HepG2 (cell line): Measurements from ENCODE around the gene MAPK4. TPM values are rescaled to one million over a fixed set of nuclear protein-coding genes. Genes with fewer than 3 reads are reported as not detected.

ENCODE experiments used
- ATAC-seq: fragments of 200-7000 bp; cut with Tn5 transposase; 3 replicates; pipeline ENCODE4 v1.9.1; 2020; ENCODE audit warnings: mild to moderate bottlenecking, moderate library complexity
- BruUV-seq: library from RNA; stranded (reverse); fragments of 400-500 nt; replicated peaks from 2 replicates; lab custom pipeline; 2021; lab: Mats Ljungman, UMichigan
- CTCF ChIA-PET: fragments of 300-600 bp; formaldehyde crosslinking; extraction: SDS; loops from one replicate; lab custom pipeline; 2021; ENCODE audit warnings: low total read pairs, inconsistent platforms, low intra/inter-chr PET ratio; lab: Yijun Ruan, JAX
- POLR2A ChIA-PET: fragments of 350-600 bp; sonication (Branson Sonifier 250); formaldehyde crosslinking; loops from one replicate; lab custom pipeline; 2020; ENCODE audit warnings: antibody characterized with exemption, inconsistent platforms; lab: Yijun Ruan, JAX
- DNase-seq: peaks from one replicate; pipeline ENCODE4 v3.0.0-alpha.2; 2015; ENCODE audit warnings: low spot score
- FAIRE-seq: peaks from 3 replicates; lab custom pipeline; 2011; peaks lifted over from hg19 to GRCh38; lab: Jason Lieb, UNC
- H2AFZ ChIP-seq: one replicate; pipeline ENCODE4 v1.6.1; 2011; ENCODE audit warnings: low read length, inconsistent platforms
- H3K27ac ChIP-seq: fragments of 300-600 bp; 3 replicates; pipeline ENCODE4 v1.8.0; 2011; ENCODE audit warnings: mixed run types, mild to moderate bottlenecking, mixed read lengths, low read length, inconsistent platforms; ENCODE audit not compliant: insufficient read depth; ENCODE audit errors: extremely low read length
- H3K27me3 ChIP-seq, 2 experiments: fragments of 200-600 bp in 1 of 2; 2 replicates in 1 of 2; 3 replicates in 1 of 2; pipeline versions ENCODE4 v1.6.0 to v1.8.0; 2011; ENCODE audit warnings: low read length in 2 of 2, mild to moderate bottlenecking in 2 of 2, moderate library complexity in 2 of 2, inconsistent platforms in 1 of 2; ENCODE audit not compliant: insufficient read depth in 2 of 2, control insufficient read depth in 1 of 2
- H3K36me3 ChIP-seq, 2 experiments: fragments of 200-600 bp in 1 of 2; replicated peaks in 1 of 2; 2 replicates in 1 of 2; 3 replicates in 1 of 2; pipeline versions ENCODE4 v1.5.1 to v1.8.0; 2011; ENCODE audit warnings: low read length in 2 of 2, inconsistent platforms in 1 of 2; ENCODE audit not compliant: insufficient read depth in 2 of 2, control insufficient read depth in 1 of 2
- H3K4me1 ChIP-seq: 2 replicates; pipeline ENCODE4 v1.5.1; 2012; ENCODE audit warnings: low read length, inconsistent platforms; ENCODE audit not compliant: insufficient read depth
- H3K4me2 ChIP-seq: 2 replicates; pipeline ENCODE4 v1.6.0; 2011; ENCODE audit warnings: low read depth, low read length, inconsistent platforms
- H3K4me3 ChIP-seq, 3 experiments: fragments of 200-600 bp in 1 of 3; sonication (generic), shearing (Covaris generic) in 1 of 3; replicated peaks in 1 of 3; 2 replicates each; pipeline ENCODE4 v1.5.1; 2011 to 2016; ENCODE audit warnings: low read length in 3 of 3, inconsistent platforms in 2 of 3, low read depth in 2 of 3, mild to moderate bottlenecking in 2 of 3, control low read depth in 1 of 3, mixed read lengths in 1 of 3; ENCODE audit not compliant: insufficient read depth in 1 of 3
- H3K79me2 ChIP-seq: one replicate; pipeline ENCODE4 v1.6.1; 2011; ENCODE audit warnings: low read length, inconsistent platforms; ENCODE audit not compliant: insufficient read depth
- H3K9ac ChIP-seq: 2 replicates; pipeline ENCODE4 v1.6.0; 2011; ENCODE audit warnings: mild to moderate bottlenecking, low read depth, low read length, inconsistent platforms; ENCODE audit not compliant: insufficient read depth
- H3K9me3 ChIP-seq: 2 replicates; pipeline ENCODE4 v1.5.1; 2012; ENCODE audit warnings: mild to moderate bottlenecking, low read length
- H4K20me1 ChIP-seq: 2 replicates; pipeline ENCODE4 v1.6.0; 2011; ENCODE audit warnings: inconsistent platforms, mild to moderate bottlenecking, low read length, moderate library complexity; ENCODE audit not compliant: insufficient read depth
- ATF7 ChIP-seq, 2 experiments: fragments of 450-650 bp in 1 of 2; sonication (generic) in 1 of 2; formaldehyde crosslinking in 1 of 2; IDR thresholded peaks; 2 replicates each; pipeline versions ENCODE4 v1.4.0 to v1.6.1; 2016 to 2020; ENCODE audit warnings: antibody characterized with exemption in 1 of 2, mild to moderate bottlenecking in 1 of 2, missing genetic modification reagents in 1 of 2
- CC2D1A ChIP-seq: sonication (generic); formaldehyde crosslinking; IDR thresholded peaks from 2 replicates; pipeline ENCODE4 v1.8.1; 2023; ENCODE audit warnings: mild to moderate bottlenecking, missing genetic modification reagents
- DNMT1 ChIP-seq: sonication (generic); formaldehyde crosslinking; IDR thresholded peaks from 2 replicates; pipeline ENCODE4 v1.5.1; 2020; ENCODE audit warnings: mild to moderate bottlenecking, missing genetic modification reagents
- DZIP1 ChIP-seq: sonication (generic); formaldehyde crosslinking; IDR thresholded peaks from 2 replicates; pipeline ENCODE4 v1.5.0; 2020; ENCODE audit warnings: mild to moderate bottlenecking, missing genetic modification reagents
- KDM2A ChIP-seq: sonication (generic); formaldehyde crosslinking; IDR thresholded peaks from 2 replicates; pipeline ENCODE4 v1.4.0; 2020; ENCODE audit warnings: low read depth, missing genetic modification reagents, borderline replicate concordance
- NFAT5 ChIP-seq: sonication (generic); formaldehyde crosslinking; IDR thresholded peaks from 2 replicates; pipeline ENCODE4 v1.4.0; 2020; ENCODE audit warnings: missing genetic modification reagents
- NR0B2 ChIP-seq: sonication (generic); formaldehyde crosslinking; IDR thresholded peaks from 2 replicates; pipeline ENCODE4 v1.4.0; 2020; ENCODE audit warnings: mild to moderate bottlenecking, missing genetic modification reagents
- NR2F6 ChIP-seq, 2 experiments: IDR thresholded peaks; 2 replicates each; pipeline ENCODE4 v1.6.1; 2016; ENCODE audit warnings: antibody characterized with exemption in 1 of 2, mild to moderate bottlenecking in 1 of 2
- PAWR ChIP-seq: sonication (generic); formaldehyde crosslinking; IDR thresholded peaks from 2 replicates; pipeline ENCODE4 v1.4.0; 2020; ENCODE audit warnings: missing genetic modification reagents, mild to moderate bottlenecking, borderline replicate concordance
- SP4 ChIP-seq: sonication (generic); formaldehyde crosslinking; IDR thresholded peaks from 2 replicates; pipeline ENCODE4 v1.8.1; 2023; ENCODE audit warnings: mild to moderate bottlenecking, missing genetic modification reagents
- TRIM24 ChIP-seq: sonication (generic); formaldehyde crosslinking; IDR thresholded peaks from 2 replicates; pipeline ENCODE4 v1.8.0; 2022; ENCODE audit warnings: mild to moderate bottlenecking, missing genetic modification reagents
- ZFX ChIP-seq: sonication (generic); formaldehyde crosslinking; IDR thresholded peaks from 2 replicates; pipeline ENCODE4 v1.4.0; 2020; ENCODE audit warnings: mild to moderate bottlenecking, low read depth, missing genetic modification reagents, moderate library complexity
- ZMAT3 ChIP-seq: sonication (generic); formaldehyde crosslinking; conservative IDR thresholded peaks from 2 replicates; pipeline ENCODE4 v1.7.0; 2021; ENCODE audit warnings: missing genetic modification reagents
- ZNF354B ChIP-seq: sonication (generic); formaldehyde crosslinking; IDR thresholded peaks from 2 replicates; pipeline ENCODE4 v1.8.0; 2022; ENCODE audit warnings: mild to moderate bottlenecking, missing genetic modification reagents
- ZNF557 ChIP-seq: sonication (generic); formaldehyde crosslinking; IDR thresholded peaks from 2 replicates; pipeline ENCODE4 v1.4.0; 2020; ENCODE audit warnings: missing genetic modification reagents
- ZNF567 ChIP-seq: sonication (generic); formaldehyde crosslinking; IDR thresholded peaks from 2 replicates; pipeline ENCODE4 v1.8.1; 2023; ENCODE audit warnings: mild to moderate bottlenecking, missing genetic modification reagents, borderline replicate concordance
- WGBS: methylation state at CpG from one replicate; pipeline ENCODE4 v1.1.6; 2017; ENCODE audit warnings: low lambda C conversion rate; 5-methylcytosine and 5-hydroxymethylcytosine counted together
- in situ Hi-C: cut with HindIII; loops from 2 replicates; pipeline ENCODE4 v1.10.0; 2017; ENCODE audit warnings: low pct_unique_long_range_greater_than_20kb; ENCODE audit not compliant: extremely low pct_ligation_motif_present
- intact Hi-C: fragments of 100-400 bp; cut with micrococcal nuclease; formaldehyde crosslinking; loops from one replicate; pipeline ENCODE4 v1.10.0; 2022; ENCODE audit not compliant: unreplicated experiment
- polyA plus RNA-seq, 8 experiments: library from polyadenylated mRNA; depleted of rRNA in 3 of 8; stranded (reverse) in 7 of 8; unstranded in 1 of 8; fragments of >200 nt; fragmentation: Illumina TruSeq in 4 of 8; extraction: Trizol in 4 of 8; gene quantifications; 2 replicates each; pipeline versions ENCODE4 v1.2.1 to v1.2.3, GENCODE V29; 2011 to 2016; ENCODE audit warnings: low read depth in 4 of 8, missing spikeins in 1 of 8, mixed read lengths in 1 of 8; ENCODE audit not compliant: insufficient read depth in 1 of 8
- total RNA-seq, 5 experiments: library from RNA; depleted of rRNA; stranded (reverse); fragments of >200 nt; fragmentation: Illumina TruSeq; extraction: Trizol; gene quantifications; 2 replicates each; pipeline ENCODE4 v1.2.3, GENCODE V29; 2016; ENCODE audit warnings: low read depth in 1 of 5

The MAPK4 gene
- total and polyA plus RNA-seq, 2 of the 13 experiments (the other 11 are each of a cell fraction or from before 2014, with no cell fraction given) = not detected

- POLR2A ChIA-PET = no interaction called here
- 64% methylated on average over 14 of the region's 14 CpGs for WGBS
- TF ChIP-seq PAWR (CRISPR knock-in tag) = no peak
- TF ChIP-seq NFAT5 (CRISPR knock-in tag) = no peak
- TF ChIP-seq CC2D1A (CRISPR knock-in tag) = no peak
- TF ChIP-seq ZNF557 (CRISPR knock-in tag) = no peak
- TF ChIP-seq NR0B2 (CRISPR knock-in tag) = no peak
- TF ChIP-seq TRIM24 = no peak
- no peak for TF ChIP-seq ATF7 (IDR thresholded peaks at IDR 0.05)
- TF ChIP-seq ATF7 (CRISPR knock-in tag; IDR thresholded peaks at IDR 0.05) = no peak
- TF ChIP-seq DZIP1 (CRISPR knock-in tag) = no peak
- no peak for TF ChIP-seq ZFX (CRISPR knock-in tag)
- TF ChIP-seq KDM2A (CRISPR knock-in tag) = no peak
- TF ChIP-seq ZMAT3 (CRISPR knock-in tag) = no peak
- no peak for TF ChIP-seq ZNF567
- TF ChIP-seq ZNF354B (CRISPR knock-in tag) = no peak
- no peak for TF ChIP-seq DNMT1 (CRISPR knock-in tag)
- TF ChIP-seq NR2F6 (IDR thresholded peaks at IDR 0.05) = no peak
- TF ChIP-seq NR2F6 (CRISPR knock-in tag; IDR thresholded peaks at IDR 0.05) = no peak
- no peak for TF ChIP-seq SP4 (CRISPR knock-in tag)
These were observed 215.8 kb downstream of the MAPK4 start for GRCh38 chr18:50775726-50776125.

More at GRCh38 chr18:50775726-50776125, 215.8 kb downstream of the MAPK4 start:
- H3K4me2 ChIP-seq = no peak overlapping the region
- H3K9ac ChIP-seq = no peak overlapping the region
- in situ Hi-C loops (no loop called here), intact Hi-C loops (no loop called here)
- no peaks in the 10 kb centered on the region for H3K36me3 ChIP-seq
- ATAC-seq (no peak), DNase-seq (no peak), FAIRE-seq (no peak)
- no peaks in the 10 kb centered on the region for H3K4me1 ChIP-seq
- no peaks in the 10 kb centered on the region for H3K79me2 ChIP-seq
- H2AFZ ChIP-seq = no peak overlapping the region
- peaks cover under 1% of the 10 kb centered on the region; the same call in 1 of the 2 replicates for H3K9me3 ChIP-seq
- CTCF ChIA-PET = no interaction called here
- H4K20me1 ChIP-seq = no peaks in the 10 kb centered on the region
- BruUV-seq = no TSS peak
- no peak overlapping the region for H3K27ac ChIP-seq
- H3K4me3 ChIP-seq = no peak overlapping the region
- H3K27me3 ChIP-seq = no peaks in the 10 kb centered on the region
